GM19372 (cell line): ENCODE measurements around the gene PRKCH.

ENCODE experiments used
- ATAC-seq: cut with Tn5 transposase; IDR thresholded peaks from one replicate; pipeline ENCODE4 v1.9.1; 2021; ENCODE audit warnings: mild to moderate bottlenecking, low read depth, moderate library complexity; ENCODE audit not compliant: unreplicated experiment

Gene PRKCH

GRCh38 chr14:61599942-61600341 lies 278.6 kb downstream of the PRKCH start:
- no peak for ATAC-seq
